NOMO-1 treated with DMSO at 0.1 percent for 48 hours (cell line): ENCODE data around the gene RAB3IL1.
A peak's percentile ranks its signal among the peaks of the same experiment; 100 is the strongest.
"Not testable (repeated sequence)": the region's sequence is repeated elsewhere in the genome, so short reads cannot be mapped to it uniquely, and the experiment has no call there.

Source experiments
- DNase-seq: peaks from one replicate; lab custom pipeline; 2025; ENCODE audit not compliant: unreplicated experiment; lab: John Stamatoyannopoulos, UW

RAB3IL1 gene

GRCh38 chr11:61954106-61954850, 36.9 kb upstream of the RAB3IL1 start:
- DNase-seq, result no peak

DNA sequence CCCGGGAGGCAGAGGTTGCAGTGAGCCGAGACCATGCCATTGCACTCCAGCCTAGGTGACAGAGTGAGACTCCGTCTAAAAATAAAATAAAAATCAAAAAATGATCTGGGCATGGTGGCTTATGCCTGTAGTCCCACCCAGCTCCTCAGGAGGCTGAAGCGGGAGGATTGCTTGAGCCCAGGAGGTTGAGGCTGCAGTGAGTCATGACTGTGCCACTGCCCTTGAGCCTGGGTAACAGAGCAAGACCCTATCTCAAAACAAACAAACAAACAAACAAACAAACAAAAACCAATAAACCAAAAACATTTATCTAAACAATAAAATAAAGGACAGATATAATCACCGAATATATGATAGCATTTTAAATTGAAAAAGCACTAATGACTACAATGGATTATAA, 36.3 kb upstream of the RAB3IL1 start:
- DNase-seq, result not testable (repeated sequence)

- DNase-seq, result no peak
Measured at GRCh38 chr11:61952882-61953281, 35.5 kb upstream of the RAB3IL1 start.

DNA sequence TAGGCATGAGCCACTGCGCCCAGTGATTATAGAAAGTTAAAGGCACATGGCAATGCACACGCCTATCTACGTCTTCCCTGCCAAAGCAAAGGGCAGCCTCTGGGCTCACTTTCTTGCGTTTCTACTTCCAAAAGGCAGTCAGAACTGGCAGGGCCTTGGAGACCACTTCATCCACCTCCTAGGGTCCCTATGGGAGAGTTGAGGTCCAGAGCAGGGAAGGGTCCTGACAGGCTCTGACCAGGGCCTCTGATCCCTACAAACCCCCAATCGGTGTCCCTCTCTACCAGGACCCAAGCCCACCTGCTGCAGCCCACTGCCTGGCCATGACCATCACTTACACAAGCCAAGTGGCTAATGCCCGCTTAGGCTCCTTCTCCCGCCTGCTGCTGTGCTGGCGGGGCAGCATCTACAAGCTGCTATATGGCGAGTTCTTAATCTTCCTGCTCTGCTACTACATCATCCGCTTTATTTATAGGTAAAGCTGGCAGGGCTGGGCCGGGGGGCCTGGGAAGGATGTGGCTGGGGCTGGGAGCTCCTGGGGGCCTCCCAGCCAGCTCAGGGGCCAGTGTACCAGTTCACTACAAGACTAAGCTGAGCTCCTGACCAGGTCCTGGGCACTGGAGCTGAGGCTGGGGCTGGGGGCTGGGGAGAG, 34.2 kb upstream of the RAB3IL1 start:
- DNase-seq, result no peak

DNA sequence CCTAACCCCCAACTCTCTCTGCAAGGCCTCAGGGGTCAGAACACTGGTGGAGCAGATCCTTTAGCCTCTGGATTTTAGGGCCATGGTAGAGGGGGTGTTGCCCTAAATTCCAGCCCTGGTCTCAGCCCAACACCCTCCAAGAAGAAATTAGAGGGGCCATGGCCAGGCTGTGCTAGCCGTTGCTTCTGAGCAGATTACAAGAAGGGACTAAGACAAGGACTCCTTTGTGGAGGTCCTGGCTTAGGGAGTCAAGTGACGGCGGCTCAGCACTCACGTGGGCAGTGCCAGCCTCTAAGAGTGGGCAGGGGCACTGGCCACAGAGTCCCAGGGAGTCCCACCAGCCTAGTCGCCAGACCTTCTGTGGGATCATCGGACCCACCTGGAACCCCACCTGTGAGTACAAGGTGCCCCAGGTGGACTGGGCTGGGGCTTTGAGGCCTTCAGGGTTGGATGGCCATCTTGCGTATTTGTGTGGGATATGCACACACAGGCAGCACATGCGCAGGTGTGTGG, 32.7 kb upstream of the RAB3IL1 start, which contains the start of gene BEST1:
BEST1 (plus strand) TSS at position 317 of the 513 bp plus-strand sequence. CDS start 1,456 bp downstream, outside the sequence.
- DNase-seq, result no peak

- peak; percentile 39 for DNase-seq
Measured at GRCh38 chr11:61949169-61950034, 32.0 kb upstream of the RAB3IL1 start.

DNA sequence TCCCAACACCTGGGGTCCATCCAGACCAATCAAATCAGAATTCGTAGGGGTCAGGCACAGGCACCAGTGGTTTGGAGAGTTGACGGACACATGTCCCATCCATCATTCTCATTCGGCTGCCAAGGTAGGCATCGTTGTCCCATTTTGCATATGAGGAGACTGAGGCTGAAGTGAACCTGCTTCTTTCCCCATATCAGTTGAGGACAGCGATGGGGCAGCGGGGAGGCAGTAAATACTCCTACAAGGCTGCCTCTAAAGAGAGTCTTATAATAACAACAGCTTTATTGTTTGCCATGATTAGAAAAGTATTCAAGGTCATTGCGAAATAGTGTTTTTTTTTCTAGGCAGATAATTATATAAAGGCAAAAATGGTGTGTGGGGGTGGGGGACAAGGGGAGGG, 31.1 kb upstream of the RAB3IL1 start:
- DNase-seq, result no peak

GRCh38 chr11:61947486-61948210, 30.3 kb upstream of the RAB3IL1 start:
- peak; percentile 76 for DNase-seq

DNA sequence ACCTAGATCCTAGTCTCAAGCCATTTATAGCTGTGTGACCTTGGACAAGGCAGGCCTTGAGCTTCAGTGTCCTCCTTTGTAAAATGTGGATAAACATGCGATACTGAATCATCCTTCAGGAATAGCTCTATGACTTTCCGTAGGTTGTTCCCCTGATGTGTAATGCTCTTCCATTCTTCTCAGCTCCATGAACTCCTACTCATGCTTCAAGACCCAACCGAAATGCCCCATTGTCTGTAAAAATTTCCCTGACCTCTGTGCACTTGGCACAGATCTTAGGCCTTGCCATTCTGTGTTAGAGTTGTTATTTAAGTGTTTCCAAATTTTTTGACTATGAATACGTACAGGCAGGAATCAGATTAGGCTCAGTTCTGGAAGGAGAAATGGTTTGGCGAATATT, 29.5 kb upstream of the RAB3IL1 start:
- DNase-seq, result no peak

DNA sequence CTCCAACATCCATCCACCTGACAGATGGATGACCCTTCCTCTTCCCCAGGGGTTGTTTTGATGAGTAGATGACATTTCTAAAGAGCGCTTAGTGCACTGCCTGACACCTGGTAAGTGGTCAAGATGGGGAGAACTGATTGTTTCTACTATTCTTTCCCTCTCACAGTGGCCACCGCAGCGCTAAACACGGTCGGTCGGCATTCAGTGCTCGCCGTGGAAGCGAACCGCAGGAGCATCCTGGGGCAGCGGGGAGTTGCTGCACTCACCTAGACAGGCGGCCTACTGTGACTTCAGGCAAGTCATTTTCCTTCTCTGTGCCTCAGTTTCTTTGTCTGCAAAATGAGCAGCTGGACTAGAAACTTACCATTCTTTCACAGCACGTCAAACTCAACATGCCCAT, 27.8 kb upstream of the RAB3IL1 start:
- no peak for DNase-seq

DNA sequence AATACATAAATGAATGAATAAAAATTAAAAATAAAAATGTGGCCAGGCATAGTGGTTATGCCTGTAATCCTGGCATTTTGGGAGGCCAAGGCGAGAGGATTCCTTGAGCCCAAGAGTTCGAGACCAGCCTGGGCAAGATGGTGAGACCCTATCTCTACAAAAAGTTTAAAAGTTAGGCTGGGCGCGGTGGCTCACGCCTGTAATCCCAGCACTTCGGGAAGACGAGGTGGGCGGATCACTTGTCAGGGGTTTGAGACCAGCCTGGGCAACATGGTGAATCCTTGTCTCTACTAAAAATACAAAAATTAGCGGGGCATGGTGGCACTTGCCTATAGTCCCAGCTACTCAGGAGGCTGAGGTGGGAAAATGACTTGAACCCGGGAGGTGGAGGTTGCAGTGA, 23.1 kb upstream of the RAB3IL1 start:
- no peak for DNase-seq

- DNase-seq, result no peak
Measured at GRCh38 chr11:61935861-61936260, 18.5 kb upstream of the RAB3IL1 start.

GRCh38 chr11:61930933-61931332, 13.6 kb upstream of the RAB3IL1 start:
- no peak for DNase-seq

DNA sequence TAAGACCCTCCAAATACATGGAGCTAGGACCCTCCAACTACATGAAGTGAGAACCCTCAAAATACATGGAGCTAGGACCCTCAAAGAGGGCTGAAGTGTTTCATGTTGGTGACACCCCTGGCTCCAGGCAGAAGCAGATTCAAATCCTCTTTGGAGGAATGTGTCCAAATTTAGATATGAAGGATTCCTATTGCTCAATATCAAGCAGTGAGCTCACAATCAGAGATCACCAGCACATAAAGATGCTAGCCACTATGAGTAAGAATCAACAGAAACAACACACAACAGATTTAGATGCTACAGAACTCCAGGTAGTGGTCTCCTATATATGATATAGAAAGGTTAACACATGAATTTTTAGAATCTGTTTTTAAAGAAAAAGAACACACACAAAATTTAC, 11.2 kb upstream of the RAB3IL1 start:
- DNase-seq, result no peak

DNA sequence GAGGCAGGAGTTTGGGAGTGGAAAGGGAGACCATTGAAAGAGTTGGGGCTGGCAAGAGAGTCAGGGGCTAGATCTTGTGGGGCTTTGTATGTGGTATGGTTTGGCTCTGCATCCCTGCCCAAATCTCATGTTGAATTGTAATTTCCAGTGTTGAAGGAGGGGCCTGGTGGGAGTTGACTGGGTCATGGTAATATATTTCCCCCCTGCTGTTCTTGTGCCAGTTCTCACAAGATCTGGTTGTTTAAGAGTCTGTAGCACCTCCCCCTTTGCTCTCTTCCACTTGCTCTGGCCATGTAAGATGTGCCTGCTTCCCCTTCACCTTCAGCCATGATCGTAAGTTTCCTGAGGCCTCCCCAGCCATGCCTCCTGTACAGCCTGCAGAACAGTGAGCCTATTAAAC, 10.1 kb upstream of the RAB3IL1 start:
- no peak for DNase-seq

- DNase-seq, result no peak
Measured at GRCh38 chr11:61926235-61926634, 8.9 kb upstream of the RAB3IL1 start.

- no peak for DNase-seq
Measured at GRCh38 chr11:61925736-61926135, 8.4 kb upstream of the RAB3IL1 start.

DNA sequence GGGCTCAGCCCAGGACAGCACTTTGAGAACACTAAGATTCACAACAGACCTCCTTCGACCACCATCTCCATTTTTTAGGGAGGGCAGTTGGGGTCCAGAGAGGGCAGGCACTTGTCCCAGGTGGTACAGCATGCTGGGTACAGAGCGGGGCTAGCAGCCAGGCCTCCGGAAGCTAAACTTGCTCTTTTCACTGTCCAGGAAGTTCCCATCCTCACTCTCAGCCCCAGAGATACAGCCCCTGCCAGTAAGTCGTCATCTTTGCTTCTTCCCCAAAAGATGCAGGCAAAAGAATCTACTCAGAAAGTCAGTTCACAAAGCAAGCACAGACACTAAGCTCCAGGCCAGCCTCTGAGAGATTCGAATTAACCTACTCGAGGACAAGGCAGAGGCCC, 6.7 kb upstream of the RAB3IL1 start:
- DNase-seq, result no peak

GRCh38 chr11:61923166-61924063, 6.0 kb upstream of the RAB3IL1 start:
- DNase-seq, result no peak

DNA sequence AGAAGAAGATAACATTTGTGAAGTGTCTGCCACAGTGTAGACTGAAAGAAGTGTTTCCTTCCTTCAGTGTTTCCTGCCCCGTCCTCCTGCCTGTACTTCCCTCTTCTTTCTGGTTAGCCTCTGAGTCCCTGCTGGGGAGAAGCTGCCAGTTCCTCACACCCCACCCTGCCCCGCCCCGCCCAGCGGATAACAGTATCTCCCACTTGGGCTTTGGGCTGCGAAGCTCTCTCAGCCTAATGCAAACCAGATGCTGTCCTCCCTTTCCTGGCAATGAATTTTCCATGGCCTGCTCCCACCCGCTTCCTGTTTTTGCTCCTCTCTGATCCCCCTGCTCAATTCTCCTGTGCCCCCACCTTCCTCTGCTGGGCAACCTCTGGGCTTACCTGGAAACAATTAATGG, 5.2 kb upstream of the RAB3IL1 start:
- peak; percentile 89 for DNase-seq
